Right atrium auricular region (tissue), 2 donors: ENCODE results near the gene HGF. TPM values are rescaled to one million over a fixed set of nuclear protein-coding genes. Genes with fewer than 3 reads are reported as not detected.

Experiments
- DNase-seq: peaks from one replicate; pipeline ENCODE4 v3.0.0-alpha.2; 2019; ENCODE audit warnings: low spot score
- H3K27ac ChIP-seq, 2 donors: fragments of 200-600 bp; sonication (generic); 1 replicate in 1 of 2; 2 replicates in 1 of 2; pipeline ENCODE4 v1.5.1; 2016 to 2019
- H3K27me3 ChIP-seq, 2 donors: fragments of 200-600 bp; sonication (generic); one replicate each; pipeline versions ENCODE4 v1.5.1 to v1.6.0; 2017 to 2019
- H3K36me3 ChIP-seq: fragments of 200-600 bp; sonication (generic); one replicate; pipeline ENCODE4 v1.5.1; 2016
- H3K4me1 ChIP-seq, 2 donors: fragments of 200-600 bp; sonication (generic); one replicate each; pipeline versions ENCODE4 v1.5.1 to v1.6.0; 2017 to 2019
- H3K4me3 ChIP-seq, 2 donors: fragments of 200-600 bp; sonication (generic); 1 replicate in 1 of 2; 2 replicates in 1 of 2; pipeline ENCODE4 v1.5.1; 2017 to 2019; ENCODE audit warnings: mild to moderate bottlenecking in 1 of 2, moderate library complexity in 1 of 2
- H3K9me3 ChIP-seq, 2 donors: fragments of 200-600 bp; sonication (generic); one replicate each; pipeline ENCODE4 v1.5.1; 2019
- CTCF ChIP-seq, 2 donors: fragments of 200-600 bp; sonication (generic); IDR thresholded peaks; one replicate each; pipeline ENCODE4 v1.5.1; 2019; ENCODE audit warnings: antibody characterized with exemption in 2 of 2
- total RNA-seq, 2 donors: library from RNA; depleted of rRNA; stranded (reverse); fragments of >200 nt; gene quantifications; one replicate each; pipeline ENCODE4 v1.1.0, GENCODE V29; 2016

The HGF gene
- total RNA-seq, 2 donors from 2014 or later, result 2.1 to 3.5 TPM

- H3K4me3 ChIP-seq, result peak overlapping the region in 1 of 2 donors; percentile 43
- TF ChIP-seq CTCF (IDR thresholded peaks at IDR 0.05), result no peak
Measured at GRCh38 chr7:81770728-81771223, 929 bp upstream of the HGF start.

GRCh38 chr7:81768951-81769778, 682 bp downstream of the HGF start:
- Histone ChIP-seq H3K4me3 (peak overlapping the region; percentile 25 to 43), H3K4me1 (no peaks in the 10 kb centered on the region), H3K36me3 (no peaks in the 10 kb centered on the region), H3K9me3 (no peaks in the 10 kb centered on the region), H3K27ac (peak overlapping the region; percentile 47 to 62), H3K27me3 (no peaks in the 10 kb centered on the region)
- DNase-seq, result no peak
- TF ChIP-seq CTCF (IDR thresholded peaks at IDR 0.05), result no peak

More at GRCh38 chr7:81770728-81771223, 929 bp upstream of the HGF start:
- Histone ChIP-seq H3K4me1 (no peaks in the 10 kb centered on the region), H3K9me3 (no peaks in the 10 kb centered on the region), H3K27ac (peak overlapping the region; percentile 47 to 62), H3K36me3 (no peaks in the 10 kb centered on the region), H3K27me3 (no peaks in the 10 kb centered on the region)
- no peak for DNase-seq

GRCh38 chr7:81767926-81768325, 1.9 kb downstream of the HGF start:
- Histone ChIP-seq H3K36me3 (no peaks in the 10 kb centered on the region), H3K4me3 (peak overlapping the region in 1 of 2 donors; percentile 43), H3K27ac (peak overlapping the region; percentile 24 to 62), H3K27me3 (no peaks in the 10 kb centered on the region), H3K4me1 (no peaks in the 10 kb centered on the region), H3K9me3 (no peaks in the 10 kb centered on the region)
- no peak for TF ChIP-seq CTCF (IDR thresholded peaks at IDR 0.05)
- no peak for DNase-seq

GRCh38 chr7:81761821-81762220, 8.0 kb downstream of the HGF start:
- H3K4me3 ChIP-seq, result no peak overlapping the region
- no peaks in the 10 kb centered on the region for H3K4me1 ChIP-seq
- TF ChIP-seq CTCF (IDR thresholded peaks at IDR 0.05), result no peak
- no peak overlapping the region for H3K27ac ChIP-seq
- H3K27me3 ChIP-seq, result no peaks in the 10 kb centered on the region
- H3K36me3 ChIP-seq, result no peaks in the 10 kb centered on the region
- DNase-seq, result no peak
- no peaks in the 10 kb centered on the region for H3K9me3 ChIP-seq

- DNase-seq, result no peak
- Histone ChIP-seq H3K4me1 (no peaks in the 10 kb centered on the region), H3K27me3 (no peaks in the 10 kb centered on the region), H3K9me3 (no peaks in the 10 kb centered on the region), H3K4me3 (no peak overlapping the region), H3K36me3 (no peaks in the 10 kb centered on the region), H3K27ac (no peak overlapping the region)
- TF ChIP-seq CTCF (IDR thresholded peaks at IDR 0.05), result no peak
Measured at GRCh38 chr7:81761031-81761430, 8.8 kb downstream of the HGF start.
